SK-MEL-5 (cell line): ENCODE measurements around the gene PRADC1. TPM values are rescaled to one million over a fixed set of nuclear protein-coding genes. Genes with fewer than 3 reads are reported as not detected.

Experiments used
- total RNA-seq: library from RNA; depleted of rRNA; stranded (reverse); fragments of >200 nt; shearing (Covaris generic); gene quantifications from 2 replicates; pipeline ENCODE4 v1.2.3, GENCODE V29; 2014; rRNA removed

PRADC1 gene
- total RNA-seq, 1 experiment from 2014 or later: 30.7 TPM

Other genes with a start within 250 kb of the PRADC1 start
- 7.1 and 7.8 TPM in 2 replicates for gene SFXN5, start 161.5 kb downstream of the PRADC1 start, total RNA-seq
- gene RAB11FIP5, start 120.3 kb downstream of the PRADC1 start, total RNA-seq: 17.4 and 19.4 TPM in 2 replicates
- gene NOTO, start 30.7 kb downstream of the PRADC1 start, total RNA-seq: not detected in 2 replicates
- gene SMYD5, start 19.0 kb downstream of the PRADC1 start, total RNA-seq: 47.0 and 54.3 TPM in 2 replicates
- 762 and 775 TPM in 2 replicates for gene CCT7, start 1.1 kb upstream of the PRADC1 start, total RNA-seq
- gene FBXO41, start 51.2 kb upstream of the PRADC1 start, total RNA-seq: 3.6 and 4.8 TPM in 2 replicates
- not detected in 2 replicates for gene EGR4, start 60.3 kb upstream of the PRADC1 start, total RNA-seq
- 14.3 and 17.6 TPM in 2 replicates for gene ALMS1, start 152.6 kb upstream of the PRADC1 start, total RNA-seq